Heart left ventricle (tissue), 13 donors: Measurements from ENCODE around the gene FKBP1B.
A peak's percentile ranks its signal among the peaks of the same experiment; 100 is the strongest.

Experiments
- CTCF ChIP-seq, 12 donors: fragments of 200-600 bp; sonication (generic) in 4 of 12; IDR thresholded peaks; one replicate each; pipeline versions ENCODE4 v1.5.0 to v1.8.0; 2018 to 2022; ENCODE audit warnings: antibody characterized with exemption in 12 of 12, mild to moderate bottlenecking in 5 of 12
- POLR2A ChIP-seq, 2 donors: fragments of 450-650 bp; IDR thresholded peaks; one replicate each; pipeline ENCODE4 v1.6.1; 2017; ENCODE audit warnings: antibody characterized with exemption in 2 of 2, mild to moderate bottlenecking in 2 of 2, moderate library complexity in 2 of 2
- donor health status: ischemic (EF 13 %, LVEDD 7.1; RV severe dilation, severe dysfunction).
- donor health status: DM: no; HTN: yes; CAD: no.
- donor health status: DM: no; HTN: no; CAD: no.
- donor health status: ischemic (EF 25% LVEDD 6.9; RV normal size, moderate dysfunction).
- donor health status: ischemic (EF 25% LVEDD 5.7; RV mildly dilated, moderate dysfunction).
- donor health status: ischemic (EF 35%, LVEDD 5.7; RV mildly dilated, moderate dysfunction).
- donor health status: nonischemic (EF 11% LVEDD 7.7; RV severe dilation, severe dysfunction).
- donor health status: DM: yes; HTN: yes; CAD: no.
- donor health status: PGD.
- donor health status: ischemic (EF 29% LVEDD 5.4; RV normal size, mild dysfunction).
- donor health status: nonischemic (EF 23%, LVEDD 6.1; RV moderate dilation, normal function).

DNA sequence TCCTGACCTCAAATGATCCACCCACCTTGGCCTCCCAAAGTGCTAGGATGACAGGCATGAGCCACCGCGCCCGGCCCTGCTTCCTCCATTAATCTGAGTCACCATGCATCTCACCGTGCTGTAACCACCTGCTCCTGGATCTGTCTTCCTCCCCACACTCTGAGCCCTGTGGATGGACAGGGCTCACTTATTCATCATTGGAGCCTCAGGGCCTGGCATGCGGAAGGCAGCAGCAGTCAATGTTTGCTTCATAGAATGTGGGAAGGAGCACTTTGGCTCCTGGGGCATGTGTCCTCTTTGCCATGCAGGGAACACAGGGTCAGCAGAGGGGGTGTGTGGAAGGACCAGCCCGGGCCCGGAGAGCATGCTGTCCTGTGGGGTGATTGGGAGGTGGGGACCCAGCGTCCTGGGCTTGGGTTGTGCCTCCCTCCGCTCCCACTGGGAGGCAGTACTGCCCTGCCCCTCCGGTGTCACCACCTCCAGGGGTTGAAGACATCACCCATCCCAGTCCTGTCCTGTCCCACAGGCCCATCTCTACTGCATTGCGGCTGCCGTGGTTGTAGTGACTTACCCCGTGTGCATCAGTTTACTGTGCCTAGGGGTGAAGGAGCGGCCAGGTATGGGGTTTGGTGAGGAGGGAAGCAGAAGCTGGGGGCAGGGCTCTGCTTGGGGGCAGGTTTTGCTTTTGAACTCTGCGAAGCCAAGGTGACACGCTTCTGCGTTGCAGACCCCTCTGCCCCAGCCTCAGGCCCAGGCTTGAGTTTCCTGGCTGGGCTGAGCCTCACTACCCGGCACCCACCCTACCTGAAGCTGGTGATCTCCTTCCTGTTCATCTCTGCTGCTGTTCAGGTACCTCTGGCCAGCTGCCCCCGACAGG lies 28.2 kb upstream of the FKBP1B start:
- peak in 3 of 12 donors; percentile 10 to 19 (median 11) for TF ChIP-seq CTCF (IDR thresholded peaks at IDR 0.05)
- no peak for TF ChIP-seq POLR2A (IDR thresholded peaks at IDR 0.05)
